Midbrain (tissue), 1 donor: Measurements from ENCODE around the gene DNMT3A.

Experiments used
- DNase-seq: peaks from one replicate; lab custom pipeline; 2025; lab: John Stamatoyannopoulos, UW

The DNMT3A gene

GRCh38 chr2:25341753-25342371 lies at the start of gene DNMT3A:
Gene DNMT3A, minus strand, starts transcription at chr2:25341925. Its CDS starts 27,941 bp downstream, at chr2:25313984.
- DNase-seq: peak; percentile 73

- DNase-seq: no peak
Observed at GRCh38 chr2:25389161-25389560, 47.4 kb upstream of the DNMT3A start.

GRCh38 chr2:25388491-25388890 lies 46.8 kb upstream of the DNMT3A start:
- no peak for DNase-seq

- DNase-seq: no peak
Observed at GRCh38 chr2:25387876-25388449, 46.2 kb upstream of the DNMT3A start.

- no peak for DNase-seq
Observed at GRCh38 chr2:25386971-25387875, 45.5 kb upstream of the DNMT3A start.

GRCh38 chr2:25385910-25386309 lies 44.2 kb upstream of the DNMT3A start:
- DNase-seq: no peak

- DNase-seq: no peak
Observed at GRCh38 chr2:25383806-25384205, 42.1 kb upstream of the DNMT3A start.

- no peak for DNase-seq
Observed at GRCh38 chr2:25381502-25381901, 39.8 kb upstream of the DNMT3A start.

- no peak for DNase-seq
Observed at GRCh38 chr2:25380586-25381375, 39.1 kb upstream of the DNMT3A start.

- DNase-seq: no peak
Observed at GRCh38 chr2:25380023-25380422, 38.3 kb upstream of the DNMT3A start.

- no peak for DNase-seq
Observed at GRCh38 chr2:25379535-25379934, 37.8 kb upstream of the DNMT3A start.

GRCh38 chr2:25378731-25379490 lies 37.2 kb upstream of the DNMT3A start:
- no peak for DNase-seq

GRCh38 chr2:25377822-25378421 lies 36.2 kb upstream of the DNMT3A start:
- no peak for DNase-seq

GRCh38 chr2:25376750-25377621 lies 35.3 kb upstream of the DNMT3A start:
- peak; percentile 86 for DNase-seq

- DNase-seq: no peak
Observed at GRCh38 chr2:25375989-25376545, 34.3 kb upstream of the DNMT3A start.

GRCh38 chr2:25375371-25375988 lies 33.8 kb upstream of the DNMT3A start:
- DNase-seq: no peak

GRCh38 chr2:25374827-25375226 lies 33.1 kb upstream of the DNMT3A start:
- DNase-seq: no peak

- no peak for DNase-seq
Observed at GRCh38 chr2:25374411-25374810, 32.7 kb upstream of the DNMT3A start.
